WTC11 (cell line): Measurements from ENCODE around the gene COIL. TPM values are rescaled to one million over a fixed set of nuclear protein-coding genes. Genes with fewer than 3 reads are reported as not detected.

ENCODE experiments used
- ESRRA ChIP-seq: sonication (generic); formaldehyde crosslinking; IDR thresholded peaks from 2 replicates; pipeline ENCODE4 v1.8.1; 2022; ENCODE audit warnings: mild to moderate bottlenecking, missing genetic modification reagents, borderline replicate concordance
- FOXP1 ChIP-seq: sonication (generic); formaldehyde crosslinking; IDR thresholded peaks from 2 replicates; pipeline ENCODE4 v1.8.0; 2022; ENCODE audit warnings: missing genetic modification reagents, mild to moderate bottlenecking, moderate library complexity, borderline replicate concordance
- IRF1 ChIP-seq: sonication (generic); formaldehyde crosslinking; IDR thresholded peaks from 2 replicates; pipeline ENCODE4 v1.8.0; 2023; ENCODE audit warnings: missing genetic modification reagents
- TEAD4 ChIP-seq: sonication (generic); formaldehyde crosslinking; IDR thresholded peaks from 2 replicates; pipeline ENCODE4 v1.8.0; 2022; ENCODE audit warnings: mild to moderate bottlenecking, missing genetic modification reagents
- ZBTB43 ChIP-seq: sonication (generic); formaldehyde crosslinking; IDR thresholded peaks from 2 replicates; pipeline ENCODE4 v1.8.1; 2023; ENCODE audit warnings: mild to moderate bottlenecking, missing genetic modification reagents
- ZNF423 ChIP-seq: fragments of 250-450 bp; sonication (Bioruptor Pico); IDR thresholded peaks from 2 replicates; pipeline ENCODE4 v2.1.2; 2022; ENCODE audit warnings: mild to moderate bottlenecking, moderate library complexity
- ZSCAN18 ChIP-seq: fragments of 250-450 bp; sonication (Bioruptor Pico); IDR thresholded peaks from 2 replicates; pipeline ENCODE4 v2.1.2; 2022; ENCODE audit warnings: mild to moderate bottlenecking, moderate library complexity
- total RNA-seq: library from RNA; stranded (reverse); gene quantifications from 3 replicates; pipeline ENCODE4 v1.2.3, GENCODE V29; 2021
- TF ChIP-seq, protein P1 (sequence below): sonication (generic); formaldehyde crosslinking; IDR thresholded peaks from 2 replicates; pipeline ENCODE4 v1.8.0; 2022; ENCODE audit warnings: mild to moderate bottlenecking, missing genetic modification reagents
- TF ChIP-seq, protein P2 (sequence below): sonication (generic); formaldehyde crosslinking; IDR thresholded peaks from 2 replicates; pipeline ENCODE4 v1.8.0; 2023; ENCODE audit warnings: missing genetic modification reagents, mild to moderate bottlenecking, borderline replicate concordance
- TF ChIP-seq, protein P3 (sequence below): sonication (generic); formaldehyde crosslinking; IDR thresholded peaks from 2 replicates; pipeline ENCODE4 v1.8.1; 2022; ENCODE audit warnings: mild to moderate bottlenecking, moderate library complexity, missing genetic modification reagents
- TF ChIP-seq, protein P4 (sequence below): sonication (generic); formaldehyde crosslinking; IDR thresholded peaks from 2 replicates; pipeline ENCODE4 v1.8.1; 2022; ENCODE audit warnings: low read depth, missing genetic modification reagents, borderline replicate concordance

The COIL gene
- total RNA-seq, 1 experiment from 2014 or later: 23.5 TPM

GRCh38 chr17:56960596-56961538 lies at the start of gene COIL (continued):
- 0 out of 2 replicates have a peak, but pooled peaks have one; percentile 27 for TF ChIP-seq ESRRA (CRISPR knock-in tag)
- no peak for TF ChIP-seq IRF1 (CRISPR knock-in tag)
- TF ChIP-seq, protein P1, sequence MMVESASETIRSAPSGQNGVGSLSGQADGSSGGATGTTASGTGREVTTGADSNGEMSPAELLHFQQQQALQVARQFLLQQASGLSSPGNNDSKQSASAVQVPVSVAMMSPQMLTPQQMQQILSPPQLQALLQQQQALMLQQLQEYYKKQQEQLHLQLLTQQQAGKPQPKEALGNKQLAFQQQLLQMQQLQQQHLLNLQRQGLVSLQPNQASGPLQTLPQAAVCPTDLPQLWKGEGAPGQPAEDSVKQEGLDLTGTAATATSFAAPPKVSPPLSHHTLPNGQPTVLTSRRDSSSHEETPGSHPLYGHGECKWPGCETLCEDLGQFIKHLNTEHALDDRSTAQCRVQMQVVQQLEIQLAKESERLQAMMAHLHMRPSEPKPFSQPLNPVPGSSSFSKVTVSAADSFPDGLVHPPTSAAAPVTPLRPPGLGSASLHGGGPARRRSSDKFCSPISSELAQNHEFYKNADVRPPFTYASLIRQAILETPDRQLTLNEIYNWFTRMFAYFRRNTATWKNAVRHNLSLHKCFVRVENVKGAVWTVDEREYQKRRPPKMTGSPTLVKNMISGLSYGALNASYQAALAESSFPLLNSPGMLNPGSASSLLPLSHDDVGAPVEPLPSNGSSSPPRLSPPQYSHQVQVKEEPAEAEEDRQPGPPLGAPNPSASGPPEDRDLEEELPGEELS (CRISPR knock-in tag): no peak
- TF ChIP-seq ZNF423 (CRISPR knock-in tag): no peak
- TF ChIP-seq ZSCAN18: no peak
- TF ChIP-seq, protein P2, sequence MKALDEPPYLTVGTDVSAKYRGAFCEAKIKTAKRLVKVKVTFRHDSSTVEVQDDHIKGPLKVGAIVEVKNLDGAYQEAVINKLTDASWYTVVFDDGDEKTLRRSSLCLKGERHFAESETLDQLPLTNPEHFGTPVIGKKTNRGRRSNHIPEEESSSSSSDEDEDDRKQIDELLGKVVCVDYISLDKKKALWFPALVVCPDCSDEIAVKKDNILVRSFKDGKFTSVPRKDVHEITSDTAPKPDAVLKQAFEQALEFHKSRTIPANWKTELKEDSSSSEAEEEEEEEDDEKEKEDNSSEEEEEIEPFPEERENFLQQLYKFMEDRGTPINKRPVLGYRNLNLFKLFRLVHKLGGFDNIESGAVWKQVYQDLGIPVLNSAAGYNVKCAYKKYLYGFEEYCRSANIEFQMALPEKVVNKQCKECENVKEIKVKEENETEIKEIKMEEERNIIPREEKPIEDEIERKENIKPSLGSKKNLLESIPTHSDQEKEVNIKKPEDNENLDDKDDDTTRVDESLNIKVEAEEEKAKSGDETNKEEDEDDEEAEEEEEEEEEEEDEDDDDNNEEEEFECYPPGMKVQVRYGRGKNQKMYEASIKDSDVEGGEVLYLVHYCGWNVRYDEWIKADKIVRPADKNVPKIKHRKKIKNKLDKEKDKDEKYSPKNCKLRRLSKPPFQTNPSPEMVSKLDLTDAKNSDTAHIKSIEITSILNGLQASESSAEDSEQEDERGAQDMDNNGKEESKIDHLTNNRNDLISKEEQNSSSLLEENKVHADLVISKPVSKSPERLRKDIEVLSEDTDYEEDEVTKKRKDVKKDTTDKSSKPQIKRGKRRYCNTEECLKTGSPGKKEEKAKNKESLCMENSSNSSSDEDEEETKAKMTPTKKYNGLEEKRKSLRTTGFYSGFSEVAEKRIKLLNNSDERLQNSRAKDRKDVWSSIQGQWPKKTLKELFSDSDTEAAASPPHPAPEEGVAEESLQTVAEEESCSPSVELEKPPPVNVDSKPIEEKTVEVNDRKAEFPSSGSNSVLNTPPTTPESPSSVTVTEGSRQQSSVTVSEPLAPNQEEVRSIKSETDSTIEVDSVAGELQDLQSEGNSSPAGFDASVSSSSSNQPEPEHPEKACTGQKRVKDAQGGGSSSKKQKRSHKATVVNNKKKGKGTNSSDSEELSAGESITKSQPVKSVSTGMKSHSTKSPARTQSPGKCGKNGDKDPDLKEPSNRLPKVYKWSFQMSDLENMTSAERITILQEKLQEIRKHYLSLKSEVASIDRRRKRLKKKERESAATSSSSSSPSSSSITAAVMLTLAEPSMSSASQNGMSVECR (CRISPR knock-in tag): peak; percentile 45; the same call in 1 of the 2 replicates
- TF ChIP-seq, protein P3, sequence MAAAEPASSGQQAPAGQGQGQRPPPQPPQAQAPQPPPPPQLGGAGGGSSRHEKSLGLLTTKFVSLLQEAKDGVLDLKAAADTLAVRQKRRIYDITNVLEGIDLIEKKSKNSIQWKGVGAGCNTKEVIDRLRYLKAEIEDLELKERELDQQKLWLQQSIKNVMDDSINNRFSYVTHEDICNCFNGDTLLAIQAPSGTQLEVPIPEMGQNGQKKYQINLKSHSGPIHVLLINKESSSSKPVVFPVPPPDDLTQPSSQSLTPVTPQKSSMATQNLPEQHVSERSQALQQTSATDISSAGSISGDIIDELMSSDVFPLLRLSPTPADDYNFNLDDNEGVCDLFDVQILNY (CRISPR knock-in tag): peak; percentile 88
- TF ChIP-seq, protein P4, sequence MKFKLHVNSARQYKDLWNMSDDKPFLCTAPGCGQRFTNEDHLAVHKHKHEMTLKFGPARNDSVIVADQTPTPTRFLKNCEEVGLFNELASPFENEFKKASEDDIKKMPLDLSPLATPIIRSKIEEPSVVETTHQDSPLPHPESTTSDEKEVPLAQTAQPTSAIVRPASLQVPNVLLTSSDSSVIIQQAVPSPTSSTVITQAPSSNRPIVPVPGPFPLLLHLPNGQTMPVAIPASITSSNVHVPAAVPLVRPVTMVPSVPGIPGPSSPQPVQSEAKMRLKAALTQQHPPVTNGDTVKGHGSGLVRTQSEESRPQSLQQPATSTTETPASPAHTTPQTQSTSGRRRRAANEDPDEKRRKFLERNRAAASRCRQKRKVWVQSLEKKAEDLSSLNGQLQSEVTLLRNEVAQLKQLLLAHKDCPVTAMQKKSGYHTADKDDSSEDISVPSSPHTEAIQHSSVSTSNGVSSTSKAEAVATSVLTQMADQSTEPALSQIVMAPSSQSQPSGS (CRISPR knock-in tag): no peak
- TF ChIP-seq ZBTB43 (CRISPR knock-in tag): no peak; the same call in 1 of the 2 replicates
- TF ChIP-seq FOXP1 (CRISPR knock-in tag): peak; percentile 28; the same call in 1 of the 2 replicates
- TF ChIP-seq TEAD4 (CRISPR knock-in tag): no peak
